ENCODE measurements around the gene GBF1. TPM values are rescaled to one million over a fixed set of nuclear protein-coding genes. Genes with fewer than 3 reads are reported as not detected.
"Not testable (repeated sequence)": the region's sequence is repeated elsewhere in the genome, so short reads cannot be mapped to it uniquely, and the experiment has no call there.

The GBF1 gene
- polyA plus RNA-seq, 1 of the 3 experiments (the other 2 are of a cell fraction), result 12.3 TPM

DNA sequence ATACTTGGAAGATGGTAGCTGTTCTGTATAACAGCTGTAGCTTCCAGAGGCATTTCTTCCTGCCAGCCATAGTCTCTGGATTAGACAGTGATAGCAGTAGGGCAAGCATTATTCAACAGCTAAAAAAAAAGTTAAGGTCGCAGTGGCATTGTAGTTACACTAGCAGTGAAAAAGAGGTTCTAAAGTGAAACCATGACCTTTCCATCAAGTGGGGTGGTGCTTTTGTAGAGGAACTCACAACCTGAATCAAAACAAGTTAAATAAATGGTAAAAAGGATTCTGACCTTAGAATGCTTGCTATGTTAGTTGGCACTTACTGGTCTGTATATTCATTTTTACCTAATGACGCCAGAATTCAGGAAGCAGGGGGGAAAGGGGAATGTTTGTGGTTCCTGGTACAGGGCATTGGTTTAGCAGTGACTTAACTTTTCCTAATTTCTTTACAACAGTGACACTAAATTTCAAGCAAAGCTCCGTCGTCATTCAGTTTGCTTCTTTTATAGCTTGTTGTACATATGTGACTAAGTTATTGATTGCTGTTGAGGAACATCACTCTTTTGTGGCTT, 55.0 kb downstream of the GBF1 start:
- Histone ChIP-seq H2AFZ (ENCODE audit: low read depth) (no peak overlapping the region), H3K36me3 (replicated peaks in 1 of 2; ENCODE audit: control insufficient read depth in 1 of 2, insufficient read depth in 2 of 2, low read length in 1 of 2) (peaks cover 0 to 4% of the 10 kb centered on the region in 2 experiments), H3K4me2 (peak overlapping the region; percentile 16; the same call in 1 of the 2 replicates), H3F3A (replicated peaks; ENCODE audit: insufficient read depth) (peaks cover 16% of the 10 kb centered on the region), H3K4me3 (ENCODE audit: low read depth in 2 of 2, low read length in 1 of 2) (no peak overlapping the region), H3K9me2 (no peaks in the 10 kb centered on the region), H3K27ac (ENCODE audit: low read depth in 2 of 2, low read length in 1 of 2) (peak overlapping the region; percentile 7 to 52; a peak in 3 of 4 replicates), H3K9me3 (no peaks in the 10 kb centered on the region), H4K20me1 (ENCODE audit: insufficient read depth) (no peaks in the 10 kb centered on the region; the same call in 1 of the 2 replicates), H3K9ac (peak overlapping the region; percentile 22; the same call in 1 of the 2 replicates), H3K79me2 (ENCODE audit: insufficient read depth) (peaks cover 59% of the 10 kb centered on the region), H3K4me1 (ENCODE audit: control insufficient read depth in 1 of 2, insufficient read depth in 2 of 2, low read depth in 1 of 2, low read length in 1 of 2) (0 out of 4 replicates have a peak, but pooled peaks cover 0 to 4% of the 10 kb centered on the region in 2 experiments), H3K27me3 (ENCODE audit: insufficient read depth) (no peaks in the 10 kb centered on the region)
- 70% methylated on average over 4 of the region's 4 CpGs for WGBS (ENCODE audit: low lambda C conversion rate)
- TF ChIP-seq, protein P1, sequence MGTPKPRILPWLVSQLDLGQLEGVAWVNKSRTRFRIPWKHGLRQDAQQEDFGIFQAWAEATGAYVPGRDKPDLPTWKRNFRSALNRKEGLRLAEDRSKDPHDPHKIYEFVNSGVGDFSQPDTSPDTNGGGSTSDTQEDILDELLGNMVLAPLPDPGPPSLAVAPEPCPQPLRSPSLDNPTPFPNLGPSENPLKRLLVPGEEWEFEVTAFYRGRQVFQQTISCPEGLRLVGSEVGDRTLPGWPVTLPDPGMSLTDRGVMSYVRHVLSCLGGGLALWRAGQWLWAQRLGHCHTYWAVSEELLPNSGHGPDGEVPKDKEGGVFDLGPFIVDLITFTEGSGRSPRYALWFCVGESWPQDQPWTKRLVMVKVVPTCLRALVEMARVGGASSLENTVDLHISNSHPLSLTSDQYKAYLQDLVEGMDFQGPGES (IDR thresholded peaks at IDR 0.05; ENCODE audit: low read depth, low read length), result no peak
- no peak for TF ChIP-seq NRF1 (IDR thresholded peaks at IDR 0.05; ENCODE audit: low read depth, low read length)
- no peak for TF ChIP-seq EP300 (IDR thresholded peaks at IDR 0.05; ENCODE audit: borderline replicate concordance in 1 of 2, low read depth in 1 of 2, low read length in 1 of 2)
- TF ChIP-seq TEAD4 (IDR thresholded peaks at IDR 0.05; ENCODE audit: borderline replicate concordance, insufficient read depth), result no peak
- TF ChIP-seq TAF1 (IDR thresholded peaks at IDR 0.05; ENCODE audit: borderline replicate concordance, low read depth, low read length), result no peak
- TF ChIP-seq, protein P2, sequence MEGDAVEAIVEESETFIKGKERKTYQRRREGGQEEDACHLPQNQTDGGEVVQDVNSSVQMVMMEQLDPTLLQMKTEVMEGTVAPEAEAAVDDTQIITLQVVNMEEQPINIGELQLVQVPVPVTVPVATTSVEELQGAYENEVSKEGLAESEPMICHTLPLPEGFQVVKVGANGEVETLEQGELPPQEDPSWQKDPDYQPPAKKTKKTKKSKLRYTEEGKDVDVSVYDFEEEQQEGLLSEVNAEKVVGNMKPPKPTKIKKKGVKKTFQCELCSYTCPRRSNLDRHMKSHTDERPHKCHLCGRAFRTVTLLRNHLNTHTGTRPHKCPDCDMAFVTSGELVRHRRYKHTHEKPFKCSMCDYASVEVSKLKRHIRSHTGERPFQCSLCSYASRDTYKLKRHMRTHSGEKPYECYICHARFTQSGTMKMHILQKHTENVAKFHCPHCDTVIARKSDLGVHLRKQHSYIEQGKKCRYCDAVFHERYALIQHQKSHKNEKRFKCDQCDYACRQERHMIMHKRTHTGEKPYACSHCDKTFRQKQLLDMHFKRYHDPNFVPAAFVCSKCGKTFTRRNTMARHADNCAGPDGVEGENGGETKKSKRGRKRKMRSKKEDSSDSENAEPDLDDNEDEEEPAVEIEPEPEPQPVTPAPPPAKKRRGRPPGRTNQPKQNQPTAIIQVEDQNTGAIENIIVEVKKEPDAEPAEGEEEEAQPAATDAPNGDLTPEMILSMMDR (IDR thresholded peaks at IDR 0.05), result no peak
- no peak for TF ChIP-seq RXRA (IDR thresholded peaks at IDR 0.05; ENCODE audit: borderline replicate concordance, low read depth)
- TF ChIP-seq RCOR1 (IDR thresholded peaks at IDR 0.05; ENCODE audit: low read length), result no peak
- TF ChIP-seq, protein P3, sequence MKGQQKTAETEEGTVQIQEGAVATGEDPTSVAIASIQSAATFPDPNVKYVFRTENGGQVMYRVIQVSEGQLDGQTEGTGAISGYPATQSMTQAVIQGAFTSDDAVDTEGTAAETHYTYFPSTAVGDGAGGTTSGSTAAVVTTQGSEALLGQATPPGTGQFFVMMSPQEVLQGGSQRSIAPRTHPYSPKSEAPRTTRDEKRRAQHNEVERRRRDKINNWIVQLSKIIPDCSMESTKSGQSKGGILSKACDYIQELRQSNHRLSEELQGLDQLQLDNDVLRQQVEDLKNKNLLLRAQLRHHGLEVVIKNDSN (IDR thresholded peaks at IDR 0.05; ENCODE audit: borderline replicate concordance, low read depth), result no peak
- no peak for TF ChIP-seq NFIC (IDR thresholded peaks at IDR 0.05; ENCODE audit: borderline replicate concordance)
- ChIA-PET CTCF (interaction anchor here (0.9 to 1.5 kb wide), 4 partner anchors 27 to 94 kb away, joined by 3 to 7 read pairs (median 4); no protein-coding TSS in a partner anchor), POLR2A (no interaction called here)
- DNase-seq, result no peak

DNA sequence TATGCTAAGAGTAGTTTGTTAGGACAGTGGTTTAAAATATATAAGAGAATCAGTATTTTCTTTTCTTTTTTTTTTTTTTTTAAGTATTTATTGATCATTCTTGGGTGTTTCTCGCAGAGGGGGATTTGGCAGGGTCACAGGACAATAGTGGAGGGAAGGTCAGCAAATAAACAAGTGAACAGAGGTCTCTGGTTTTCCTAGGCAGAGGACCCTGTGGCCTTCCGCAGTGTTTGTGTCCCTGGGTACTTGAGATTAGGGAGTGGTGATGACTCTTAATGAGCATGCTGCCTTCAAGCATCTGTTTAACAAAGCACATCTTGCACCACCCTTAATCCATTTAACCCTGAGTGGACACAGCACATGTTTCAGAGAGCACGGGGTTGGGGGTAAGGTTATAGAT, 55.6 kb downstream of the GBF1 start:
- H3K9me2 ChIP-seq; POLR2A ChIA-PET; H2AFZ ChIP-seq (ENCODE audit: low read depth); H3K9ac ChIP-seq; H3K4me3 ChIP-seq (ENCODE audit: low read depth in 2 of 2, low read length in 1 of 2); H3K27me3 ChIP-seq (ENCODE audit: insufficient read depth); H3K4me1 ChIP-seq (ENCODE audit: control insufficient read depth in 1 of 2, insufficient read depth in 2 of 2, low read depth in 1 of 2, low read length in 1 of 2); H4K20me1 ChIP-seq (ENCODE audit: insufficient read depth); H3K36me3 ChIP-seq (replicated peaks in 1 of 2; ENCODE audit: control insufficient read depth in 1 of 2, insufficient read depth in 2 of 2, low read length in 1 of 2); H3K9me3 ChIP-seq; DNase-seq: not testable (repeated sequence)
- peaks cover 64% of the 10 kb centered on the region for H3K79me2 ChIP-seq (ENCODE audit: insufficient read depth)
- peak overlapping the region in 1 of 2 experiments; percentile 52; a peak in 3 of 4 replicates for H3K27ac ChIP-seq (ENCODE audit: low read depth in 2 of 2, low read length in 1 of 2)
- peaks cover 20% of the 10 kb centered on the region for H3F3A ChIP-seq (replicated peaks; ENCODE audit: insufficient read depth)
- CTCF ChIA-PET, result interaction anchor here (0.9 to 1.5 kb wide), 2 partner anchors 50 to 71 kb away, joined by 3 to 7 read pairs; no protein-coding TSS in a partner anchor
- H3K4me2 ChIP-seq, result peak overlapping the region; percentile 16; the same call in 1 of the 2 replicates
- WGBS (ENCODE audit: low lambda C conversion rate), result 93% methylated on average over 2 of the region's 3 CpGs

DNA sequence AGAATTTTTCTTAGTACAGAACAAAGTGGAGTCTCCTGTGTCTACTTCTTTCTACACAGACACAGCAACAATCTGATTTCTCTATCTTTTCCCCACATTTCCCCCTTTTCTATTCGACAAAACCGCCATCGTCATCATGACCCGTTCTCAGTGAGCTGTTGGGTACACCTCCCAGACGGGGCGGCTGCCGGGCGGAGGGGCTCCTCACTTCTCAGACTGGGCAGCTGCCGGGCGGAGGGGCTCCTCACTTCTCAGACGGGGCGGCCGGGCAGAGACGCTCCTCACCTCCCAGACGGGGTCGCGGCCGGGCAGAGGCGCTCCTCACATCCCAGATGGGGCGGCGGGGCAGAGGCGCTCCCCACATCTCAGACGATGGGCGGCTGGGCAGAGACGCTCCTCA, 56.0 kb downstream of the GBF1 start:
- H3K4me1 ChIP-seq (ENCODE audit: control insufficient read depth in 1 of 2, insufficient read depth in 2 of 2, low read depth in 1 of 2, low read length in 1 of 2); H3K9me2 ChIP-seq; DNase-seq; H3K27ac ChIP-seq (ENCODE audit: low read depth in 2 of 2, low read length in 1 of 2); H3K4me2 ChIP-seq; H2AFZ ChIP-seq (ENCODE audit: low read depth); H3K9ac ChIP-seq; H3K27me3 ChIP-seq (ENCODE audit: insufficient read depth); H3K36me3 ChIP-seq (replicated peaks in 1 of 2; ENCODE audit: control insufficient read depth in 1 of 2, insufficient read depth in 2 of 2, low read length in 1 of 2); H3K4me3 ChIP-seq (ENCODE audit: low read depth in 2 of 2, low read length in 1 of 2); CTCF ChIA-PET; POLR2A ChIA-PET; H3K9me3 ChIP-seq; H4K20me1 ChIP-seq (ENCODE audit: insufficient read depth): not testable (repeated sequence)
- peaks cover 16% of the 10 kb centered on the region for H3F3A ChIP-seq (replicated peaks; ENCODE audit: insufficient read depth)
- WGBS (ENCODE audit: low lambda C conversion rate), result 97% methylated on average over 11 of the region's 25 CpGs
- peaks cover 64% of the 10 kb centered on the region for H3K79me2 ChIP-seq (ENCODE audit: insufficient read depth)
